ENCODE measurements around the gene RAPGEF1. TPM values are rescaled to one million over a fixed set of nuclear protein-coding genes. Genes with fewer than 3 reads are reported as not detected.
A peak's percentile ranks its signal among the peaks of the same experiment; 100 is the strongest.

Gene RAPGEF1
- total and polyA plus RNA-seq, 8 donors: 17.1 to 62.6 (median 44.8) TPM

DNA sequence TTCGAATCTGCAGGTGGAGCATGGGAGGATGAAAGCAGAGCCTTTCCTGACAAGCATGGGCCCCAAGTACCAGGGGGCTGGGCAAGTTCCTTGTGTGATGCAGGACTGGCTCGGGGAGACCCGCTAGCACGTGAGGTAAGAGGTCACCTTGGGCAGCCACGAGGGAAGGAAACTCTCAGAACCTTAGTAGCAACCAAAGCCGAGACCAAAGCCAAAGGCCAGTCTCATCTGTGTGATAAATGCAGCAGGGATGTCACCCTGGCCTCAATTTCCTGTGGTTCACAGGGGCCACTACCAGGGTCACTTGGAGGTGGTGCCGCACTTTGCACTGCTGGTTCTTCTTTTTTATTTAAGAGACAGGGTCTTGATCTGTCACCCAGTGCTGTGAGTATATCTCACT lies 155.0 kb downstream of the RAPGEF1 start:
- intact Hi-C loops (cut with DNase I): no loop called here
- Histone ChIP-seq H3K4me3 (no peak overlapping the region), H3K36me3 (peaks cover 4 to 80% (median 23%) of the 10 kb centered on the region in 3 donors), H3K9me3 (no peaks in the 10 kb centered on the region), H3K27me3 (no peaks in the 10 kb centered on the region), H3K4me1 (no peaks in the 10 kb centered on the region), H3K27ac (no peak overlapping the region)
- no peak for FAIRE-seq
- no peak for DNase-seq
- TF ChIP-seq CTCF (IDR thresholded peaks at IDR 0.05): no peak
- WGBS, 2 donors: 90 to 92% methylated on average over 7 of the region's 7 CpGs
- no peak for ATAC-seq

DNA sequence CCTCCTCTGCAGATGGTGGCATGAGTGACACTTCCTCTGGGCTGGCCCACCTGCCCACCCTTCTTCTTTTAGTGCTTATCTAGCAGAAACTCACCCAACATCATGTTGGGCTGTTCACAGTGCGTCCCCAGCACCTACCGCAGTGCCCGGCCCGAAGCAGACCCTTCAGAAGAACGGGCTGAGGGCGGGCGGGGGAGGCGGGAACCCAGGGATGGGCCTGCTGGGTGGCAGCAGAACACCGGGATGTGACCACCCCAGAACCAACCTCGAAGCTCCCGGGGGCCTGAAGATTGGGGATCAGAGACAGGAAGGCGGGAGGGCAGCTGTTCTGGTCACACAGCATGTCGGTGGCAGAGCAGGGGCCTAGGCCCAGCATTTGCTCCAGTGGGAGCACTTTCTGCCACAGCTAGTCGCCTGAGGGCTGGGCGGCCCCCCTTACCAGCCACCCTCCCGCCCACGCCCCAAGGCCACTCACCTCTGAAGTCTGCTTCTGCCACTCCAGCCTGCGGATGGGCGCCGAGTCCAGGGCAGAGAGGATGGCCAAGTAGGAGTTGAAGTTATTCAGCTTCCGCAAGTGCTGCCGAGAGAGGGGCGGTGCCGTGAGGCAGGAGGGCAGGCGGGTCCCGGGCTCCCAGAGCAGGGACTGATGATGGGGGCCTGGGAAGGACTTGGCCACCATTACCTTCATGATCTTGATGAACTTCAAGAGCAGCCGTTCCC lies 155.9 kb downstream of the RAPGEF1 start:
- TF ChIP-seq CTCF (IDR thresholded peaks at IDR 0.05): no peak
- DNase-seq (peak in 2 of 6 donors; percentile 13 to 50), ATAC-seq (no peak), FAIRE-seq (no peak)
- Histone ChIP-seq H3K36me3 (peaks cover 4 to 80% (median 29%) of the 10 kb centered on the region in 3 donors), H3K27me3 (no peaks in the 10 kb centered on the region), H3K4me1 (no peaks in the 10 kb centered on the region), H3K4me3 (no peak overlapping the region), H3K27ac (no peak overlapping the region), H3K9me3 (no peaks in the 10 kb centered on the region)
- 93 to 95% methylated on average over 26 to 27 of the region's 27 CpGs for WGBS, 2 donors
- intact Hi-C loops (cut with DNase I): no loop called here

DNA sequence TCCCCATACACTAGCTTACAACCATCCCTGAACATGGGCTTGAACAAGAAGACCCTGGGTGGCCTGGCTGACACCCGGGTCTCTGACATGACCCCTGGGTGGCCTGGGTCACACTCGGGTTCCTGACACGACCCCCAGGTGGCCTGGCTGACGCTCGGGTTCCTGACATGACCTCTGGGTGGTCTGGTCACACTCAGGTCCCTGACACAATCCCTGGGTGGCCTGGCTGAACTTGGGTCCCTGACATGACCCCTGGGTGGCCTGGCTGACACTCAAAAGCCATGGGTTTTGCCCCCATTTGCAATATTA lies 156.6 kb downstream of the RAPGEF1 start:
- FAIRE-seq (no peak), ATAC-seq (no peak), DNase-seq (peak in 1 of 6 donors; percentile 57)
- no peak overlapping the region for H3K27ac ChIP-seq
- no peak for TF ChIP-seq CTCF (IDR thresholded peaks at IDR 0.05)
- H3K4me3 ChIP-seq: no peak overlapping the region
- H3K9me3 ChIP-seq: no peaks in the 10 kb centered on the region
- H3K27me3 ChIP-seq: no peaks in the 10 kb centered on the region
- peaks cover 0 to 77% (median 25%) of the 10 kb centered on the region in 3 donors for H3K36me3 ChIP-seq
- intact Hi-C loops (cut with DNase I): no loop called here
- WGBS, 2 donors: 93% methylated on average over 5 of the region's 5 CpGs
- no peaks in the 10 kb centered on the region for H3K4me1 ChIP-seq

DNA sequence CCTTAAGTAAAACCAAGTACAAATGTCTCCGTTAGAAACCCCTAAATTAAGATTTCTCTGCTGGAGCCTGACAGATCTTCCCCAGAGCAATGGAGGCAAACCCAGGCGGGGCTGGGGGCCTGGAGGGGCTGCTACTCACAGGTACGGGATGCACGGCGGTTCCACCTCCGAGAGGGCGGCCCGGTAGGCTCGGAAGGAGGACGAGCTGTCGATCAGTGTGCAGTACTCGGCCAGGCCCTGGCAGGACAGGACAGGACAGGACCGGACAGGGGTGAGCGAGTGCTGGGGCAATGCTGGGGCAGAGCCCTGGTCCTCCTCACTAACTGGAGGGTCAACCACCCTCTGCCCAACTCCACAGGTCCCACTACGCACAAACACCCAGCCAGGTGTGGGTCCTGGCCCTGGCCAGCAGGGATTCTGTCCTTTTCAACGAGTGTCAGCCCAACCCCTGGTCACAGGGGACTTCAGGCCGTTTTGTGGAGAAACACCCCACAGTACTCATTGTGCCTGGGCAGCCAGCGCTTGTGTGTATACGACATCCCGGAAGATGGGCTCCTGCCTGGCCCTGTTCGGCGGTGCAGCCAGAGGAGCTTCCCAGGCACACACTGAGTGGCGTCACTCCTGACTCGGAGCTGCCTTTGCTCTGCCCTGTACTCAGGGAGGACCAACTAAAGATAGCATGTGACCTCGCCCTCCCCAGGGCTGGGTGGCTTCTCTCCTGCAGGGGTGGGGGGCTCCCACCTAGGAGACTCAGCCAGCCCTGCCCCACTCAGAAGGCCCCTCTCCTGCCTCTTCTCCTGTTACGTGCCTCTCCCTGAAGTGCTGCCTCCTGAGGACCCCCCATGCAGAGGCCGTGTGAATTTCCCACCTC lies 157.2 kb downstream of the RAPGEF1 start:
- intact Hi-C loops (cut with DNase I): no loop called here
- no peak for ATAC-seq
- DNase-seq: peak in 2 of 6 donors; percentile 12 to 72
- Histone ChIP-seq H3K27me3 (no peaks in the 10 kb centered on the region), H3K4me1 (no peaks in the 10 kb centered on the region), H3K36me3 (peaks cover 0 to 71% (median 20%) of the 10 kb centered on the region in 3 donors), H3K4me3 (no peak overlapping the region), H3K27ac (no peak overlapping the region), H3K9me3 (no peaks in the 10 kb centered on the region)
- TF ChIP-seq CTCF (IDR thresholded peaks at IDR 0.05): no peak
- WGBS, 2 donors: 91 to 92% methylated on average over 27 of the region's 27 CpGs
- FAIRE-seq: no peak
